Left renal pelvis (tissue), 4 donors: ENCODE results near the gene CABS1. TPM values are rescaled to one million over a fixed set of nuclear protein-coding genes. Genes with fewer than 3 reads are reported as not detected.

Experiments used
- DNase-seq, 4 donors: peaks; one replicate each; pipeline ENCODE4 v3.0.0-alpha.2; 2013; ENCODE audit warnings: low read depth in 4 of 4, low spot score in 3 of 4
- polyA plus RNA-seq, 4 donors: library from polyadenylated mRNA; unstranded; fragments of 120-200 nt; gene quantifications; one replicate each; pipeline ENCODE4 v1.2.1, GENCODE V29; 2013; ENCODE audit not compliant: insufficient read length in 4 of 4

The CABS1 gene
- polyA plus RNA-seq, 4 donors, result 0.32 TPM; not detected in 3

GRCh38 chr4:70380578-70380977 lies 45.8 kb downstream of the CABS1 start:
- no peak for DNase-seq

GRCh38 chr4:70382691-70383181 lies 48.0 kb downstream of the CABS1 start, which contains the start of gene SMR3B:
Gene SMR3B, plus strand, starts transcription at chr4:70383131. Its CDS starts 1,380 bp downstream, at chr4:70384511.
- no peak for DNase-seq

Other genes starting within 250 kb of the CABS1 start
- gene PRR27, start 180.7 kb upstream of the CABS1 start, polyA plus RNA-seq, result under 1 TPM in 3 of 4 donors, not detected in 1; 0.06 to 0.10 (median 0.07) TPM
- gene ODAM, start 139.3 kb upstream of the CABS1 start, polyA plus RNA-seq, result 1 to 10 TPM in 3 of 4 donors, not detected in 1; 1.3 to 1.9 (median 1.3) TPM
- 1 to 10 TPM in 2 of 4 donors, under 1 TPM in 1, not detected in 1; 0.37 to 1.8 (median 1.3) TPM for gene FDCSP, start 108.9 kb upstream of the CABS1 start, polyA plus RNA-seq
- not detected for gene CSN3, start 92.4 kb upstream of the CABS1 start, polyA plus RNA-seq
- gene SMR3A, start 25.8 kb downstream of the CABS1 start, polyA plus RNA-seq, result not detected
- not detected for gene SMR3B, start 48.1 kb downstream of the CABS1 start, polyA plus RNA-seq
- not detected for gene OPRPN, start 63.0 kb downstream of the CABS1 start, polyA plus RNA-seq
- gene MUC7, start 137.2 kb downstream of the CABS1 start, polyA plus RNA-seq, result under 1 TPM in 2 of 4 donors, not detected in 2; 0.20 to 0.24 TPM
- not detected for gene AMTN, start 183.6 kb downstream of the CABS1 start, polyA plus RNA-seq